Epithelial cell of esophagus (primary cell): ENCODE measurements around the gene BYSL.

Source experiments
- DNase-seq: peaks from one replicate; pipeline ENCODE4 v3.0.0; 2010; ENCODE audit warnings: low read depth
- H3K4me3 ChIP-seq: 2 replicates; pipeline ENCODE4 v1.5.1; 2011; ENCODE audit warnings: mild to moderate bottlenecking, low read length, control low read depth
- TF ChIP-seq, protein P1 (sequence below): IDR thresholded peaks from 2 replicates; pipeline ENCODE4 v1.5.1; 2011; ENCODE audit warnings: low read depth, mild to moderate bottlenecking, low read length, control low read depth, inconsistent platforms; ENCODE audit not compliant: insufficient read depth; ENCODE audit errors: missing control alignments

BYSL gene

GRCh38 chr6:41932378-41932777 is 11.1 kb downstream of the BYSL start:
- H3K4me3 ChIP-seq = no peak overlapping the region
- TF ChIP-seq, protein P1, sequence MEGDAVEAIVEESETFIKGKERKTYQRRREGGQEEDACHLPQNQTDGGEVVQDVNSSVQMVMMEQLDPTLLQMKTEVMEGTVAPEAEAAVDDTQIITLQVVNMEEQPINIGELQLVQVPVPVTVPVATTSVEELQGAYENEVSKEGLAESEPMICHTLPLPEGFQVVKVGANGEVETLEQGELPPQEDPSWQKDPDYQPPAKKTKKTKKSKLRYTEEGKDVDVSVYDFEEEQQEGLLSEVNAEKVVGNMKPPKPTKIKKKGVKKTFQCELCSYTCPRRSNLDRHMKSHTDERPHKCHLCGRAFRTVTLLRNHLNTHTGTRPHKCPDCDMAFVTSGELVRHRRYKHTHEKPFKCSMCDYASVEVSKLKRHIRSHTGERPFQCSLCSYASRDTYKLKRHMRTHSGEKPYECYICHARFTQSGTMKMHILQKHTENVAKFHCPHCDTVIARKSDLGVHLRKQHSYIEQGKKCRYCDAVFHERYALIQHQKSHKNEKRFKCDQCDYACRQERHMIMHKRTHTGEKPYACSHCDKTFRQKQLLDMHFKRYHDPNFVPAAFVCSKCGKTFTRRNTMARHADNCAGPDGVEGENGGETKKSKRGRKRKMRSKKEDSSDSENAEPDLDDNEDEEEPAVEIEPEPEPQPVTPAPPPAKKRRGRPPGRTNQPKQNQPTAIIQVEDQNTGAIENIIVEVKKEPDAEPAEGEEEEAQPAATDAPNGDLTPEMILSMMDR = no peak
- no peak for DNase-seq

DNA sequence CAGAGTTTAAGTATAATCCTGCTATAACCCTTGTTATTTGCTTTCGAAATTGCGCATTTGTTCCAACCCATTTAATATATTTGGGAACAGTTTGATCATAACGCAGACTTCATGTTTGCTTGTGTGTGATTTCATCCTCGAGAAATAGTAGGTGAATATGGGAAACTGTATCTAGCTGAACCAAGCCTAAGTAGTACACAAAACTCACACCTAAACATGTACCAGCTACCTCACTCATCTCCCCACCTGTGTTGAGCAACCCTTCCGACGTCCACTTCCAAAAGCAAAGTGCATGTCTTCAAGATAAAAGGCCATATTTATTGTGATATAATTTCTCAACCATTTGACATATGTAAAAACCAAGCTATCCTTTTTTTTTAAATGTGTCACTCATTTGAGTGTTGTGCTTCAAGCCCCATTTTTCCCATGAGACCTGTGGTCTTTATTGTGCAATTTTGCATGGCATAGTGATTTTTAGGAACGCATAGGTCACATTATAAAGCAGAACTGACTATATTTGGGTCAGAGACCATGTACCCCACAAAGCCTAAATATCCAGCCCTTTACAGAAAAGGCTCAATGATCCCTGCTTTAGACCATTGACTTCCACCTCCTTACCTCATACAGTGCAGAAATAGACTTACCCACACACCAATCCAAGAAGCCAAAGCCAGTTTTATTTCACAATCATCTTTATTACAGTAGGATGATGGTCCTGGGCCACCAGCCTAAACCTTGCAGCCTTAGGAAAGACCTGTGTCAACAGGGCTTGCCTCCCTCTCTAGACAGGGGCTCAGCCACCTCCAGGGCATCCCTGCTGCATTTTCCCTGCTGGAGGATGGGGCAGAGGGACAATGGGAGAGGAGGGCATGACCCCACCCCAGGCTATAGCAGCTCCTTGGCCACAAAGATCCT is 13.2 kb downstream of the BYSL start:
- no peak overlapping the region for H3K4me3 ChIP-seq
- TF ChIP-seq, protein P1 = no peak

DNA sequence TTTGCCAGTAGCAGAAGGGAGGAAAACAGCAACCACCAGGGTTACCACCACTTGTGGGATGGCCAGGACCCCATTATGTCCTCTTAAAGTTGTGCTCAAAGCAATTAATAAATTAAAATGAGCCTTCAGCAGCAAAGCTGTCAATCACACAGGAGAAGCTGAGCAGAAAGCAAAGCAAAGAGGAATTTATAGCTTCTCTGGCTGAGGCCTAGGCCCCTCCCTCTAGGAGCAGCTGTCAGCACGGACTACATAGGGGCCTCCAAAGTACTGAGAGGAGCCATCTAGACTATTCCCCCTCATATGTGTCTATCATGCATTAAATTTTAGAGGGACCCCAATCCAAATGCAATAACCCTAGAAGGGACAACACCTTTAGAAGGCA is 13.9 kb downstream of the BYSL start:
- H3K4me3 ChIP-seq = no peak overlapping the region
- no peak for DNase-seq
- TF ChIP-seq, protein P1 = no peak

More for the DNA sequence above, 13.2 kb downstream of the BYSL start:
- DNase-seq = no peak

DNA sequence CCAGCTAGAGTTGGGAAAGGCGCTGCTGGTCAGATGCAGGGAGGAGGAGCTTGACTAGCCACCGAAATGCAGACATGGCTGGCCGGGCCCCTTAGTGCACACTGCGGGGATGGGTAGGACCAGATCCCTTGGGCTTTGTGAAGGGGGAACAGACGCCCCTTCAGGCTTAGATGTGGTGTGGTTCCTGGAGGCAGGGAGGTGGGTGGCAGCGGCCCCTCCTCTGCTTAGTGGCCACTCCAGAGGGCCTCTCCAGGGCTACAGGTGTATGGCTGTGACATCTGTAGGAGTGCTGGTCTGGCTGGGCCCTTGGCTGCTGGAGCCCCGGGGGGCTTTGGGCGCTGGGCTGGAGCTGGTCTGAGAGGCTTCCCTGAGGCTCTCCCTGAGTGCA is 14.4 kb downstream of the BYSL start:
- H3K4me3 ChIP-seq = no peak overlapping the region
- DNase-seq = no peak
- TF ChIP-seq, protein P1 = no peak

GRCh38 chr6:41936073-41936837 is 15.0 kb downstream of the BYSL start:
- no peak overlapping the region for H3K4me3 ChIP-seq

GRCh38 chr6:41937472-41937860 is 16.2 kb downstream of the BYSL start:
- DNase-seq = no peak
- no peak overlapping the region for H3K4me3 ChIP-seq
- TF ChIP-seq, protein P1 = no peak

More at GRCh38 chr6:41936073-41936837, 15.0 kb downstream of the BYSL start:
- DNase-seq = peak; percentile 85
- TF ChIP-seq, protein P1 = peak; percentile 94
